ENCODE measurements around the gene KRTAP5-6. TPM values are rescaled to one million over a fixed set of nuclear protein-coding genes. Genes with fewer than 3 reads are reported as not detected.

Gene KRTAP5-6
- polyA plus RNA-seq, 2 donors, result not detected

DNA sequence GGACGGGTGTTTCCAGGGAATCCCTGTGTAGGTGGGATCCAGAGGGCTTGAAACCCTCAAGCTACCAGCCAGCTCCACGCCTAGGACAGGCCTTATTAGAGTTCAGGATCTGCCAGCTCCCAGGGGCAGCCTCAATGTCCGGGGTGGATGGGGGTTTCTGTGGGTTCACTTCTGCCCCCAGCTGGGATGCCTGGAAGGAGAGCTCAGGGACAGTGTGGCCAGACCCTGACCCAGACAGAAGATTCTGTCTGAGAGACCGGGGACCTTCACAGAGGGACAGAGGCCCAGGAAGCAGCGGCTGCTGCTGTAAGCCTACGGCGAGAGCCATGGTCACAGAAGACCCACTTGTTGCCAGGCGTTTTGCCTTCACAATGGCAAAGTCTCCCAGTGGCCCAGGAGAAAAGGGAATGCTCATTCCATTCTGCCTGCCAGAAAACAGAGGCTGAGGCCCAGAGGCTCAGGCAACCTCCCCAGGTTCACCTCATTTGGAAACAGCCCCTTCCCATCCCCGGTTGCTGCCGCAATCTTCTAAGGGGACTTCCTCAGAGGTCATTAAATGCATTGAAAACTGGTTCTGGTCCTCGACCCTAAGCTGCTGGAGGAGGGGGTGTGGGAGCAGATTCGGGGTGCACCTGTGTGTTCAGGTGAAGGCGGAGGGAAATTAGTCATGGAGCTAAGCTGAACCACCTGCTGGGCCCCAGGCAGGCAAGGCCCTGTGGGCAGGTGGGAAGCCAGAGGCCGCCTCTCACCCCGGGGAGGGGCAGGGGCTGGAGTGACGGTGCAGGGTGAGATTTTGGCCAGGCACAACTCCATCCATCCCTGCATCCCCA lies 4.9 kb upstream of the KRTAP5-6 start:
- Histone ChIP-seq H3K27ac (ENCODE audit: low read depth in 2 of 2, low read length in 1 of 2) (no peak overlapping the region), H3K27me3 (ENCODE audit: control insufficient read depth in 1 of 2, insufficient read depth in 2 of 2, low read length in 2 of 2) (no peaks in the 10 kb centered on the region), H3K36me3 (ENCODE audit: control insufficient read depth in 2 of 2, insufficient read depth in 2 of 2, low read length in 1 of 2) (no peaks in the 10 kb centered on the region), H3K4me1 (ENCODE audit: control insufficient read depth in 2 of 2, insufficient read depth in 2 of 2, low read length in 1 of 2) (peaks cover 0 to 4% of the 10 kb centered on the region in 2 donors), H3K9me3 (ENCODE audit: control insufficient read depth in 2 of 2, insufficient read depth in 1 of 2, low read depth in 1 of 2, low read length in 1 of 2) (no peaks in the 10 kb centered on the region), H3K4me3 (ENCODE audit: low read depth in 1 of 2, low read length in 2 of 2) (no peak overlapping the region)
- 70 to 82% methylated on average over 16 of the region's 16 CpGs for WGBS, 2 donors

DNA sequence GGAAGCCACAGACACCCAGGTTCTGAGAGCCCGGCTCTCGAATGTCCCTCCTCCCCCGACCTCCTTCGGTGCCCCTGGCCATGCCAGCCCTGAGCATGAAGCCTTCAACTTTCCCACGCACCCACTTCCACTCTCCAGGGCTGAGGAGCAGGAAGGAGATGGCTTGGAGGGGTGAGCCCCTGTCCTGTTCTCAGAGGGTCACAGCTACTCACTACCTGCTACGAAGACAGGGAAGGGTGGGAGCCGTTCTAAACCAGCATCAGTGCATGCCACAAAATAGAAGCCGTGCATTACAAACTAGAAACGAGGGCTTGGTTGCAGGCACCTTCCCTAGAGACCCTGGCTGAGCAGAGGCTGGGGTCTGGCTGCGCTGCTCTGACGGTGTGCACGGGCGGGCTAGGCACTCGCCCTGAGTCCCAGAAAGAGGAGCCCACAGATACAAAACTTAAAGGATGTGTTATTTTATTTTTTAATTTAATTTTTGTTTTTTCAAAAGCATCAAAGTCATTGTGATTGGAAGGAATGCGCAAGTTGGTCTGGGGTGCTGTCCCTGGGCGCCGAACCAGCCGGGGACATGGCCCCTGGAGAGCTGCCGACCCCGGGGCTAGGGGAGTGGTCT lies 4.2 kb upstream of the KRTAP5-6 start:
- Histone ChIP-seq H3K27me3 (ENCODE audit: control insufficient read depth in 1 of 2, insufficient read depth in 2 of 2, low read length in 2 of 2) (no peaks in the 10 kb centered on the region), H3K4me1 (ENCODE audit: control insufficient read depth in 2 of 2, insufficient read depth in 2 of 2, low read length in 1 of 2) (peaks cover 0 to 4% of the 10 kb centered on the region in 2 donors), H3K9me3 (ENCODE audit: control insufficient read depth in 2 of 2, insufficient read depth in 1 of 2, low read depth in 1 of 2, low read length in 1 of 2) (no peaks in the 10 kb centered on the region), H3K27ac (ENCODE audit: low read depth in 2 of 2, low read length in 1 of 2) (no peak overlapping the region), H3K4me3 (ENCODE audit: low read depth in 1 of 2, low read length in 2 of 2) (no peak overlapping the region), H3K36me3 (ENCODE audit: control insufficient read depth in 2 of 2, insufficient read depth in 2 of 2, low read length in 1 of 2) (no peaks in the 10 kb centered on the region)
- WGBS, 2 donors, result 46 to 50% methylated on average over 19 to 20 of the region's 20 CpGs

DNA sequence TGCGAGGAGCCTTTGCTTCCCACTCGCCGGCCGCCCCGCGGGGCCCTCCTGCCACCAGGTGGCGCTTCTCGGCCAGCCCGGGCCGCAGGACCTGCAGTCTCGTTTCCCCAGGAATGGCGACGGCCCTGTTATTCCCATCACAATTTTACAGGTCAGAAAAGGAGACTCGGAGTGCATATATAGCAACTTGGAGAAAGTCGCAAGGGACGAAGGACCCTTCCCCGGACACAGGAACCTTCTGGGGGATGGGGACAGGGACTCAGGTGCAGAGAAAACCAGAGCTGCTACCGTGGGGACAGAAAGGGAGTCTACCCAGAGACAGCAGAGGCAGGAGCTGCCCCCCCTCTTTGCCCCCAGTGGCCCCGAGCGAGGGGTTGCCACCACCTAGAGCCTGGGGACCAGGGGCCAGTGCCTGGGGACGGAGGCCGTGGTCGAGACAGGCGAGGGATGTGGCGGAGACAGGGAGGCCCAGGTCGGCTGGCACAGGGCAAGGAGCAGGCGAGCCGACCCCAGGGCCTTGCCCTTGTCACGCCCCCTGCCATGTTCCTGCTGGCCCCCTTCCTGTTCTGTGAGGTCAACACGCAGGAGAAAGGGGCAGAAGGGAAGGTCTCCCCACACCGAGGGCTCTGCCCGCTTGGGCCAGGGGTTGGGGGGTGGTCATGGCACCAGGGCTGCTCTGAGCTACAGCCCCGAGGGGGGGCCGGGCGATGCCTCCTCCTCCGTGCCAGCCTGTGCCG lies 3.5 kb upstream of the KRTAP5-6 start:
- peaks cover 0 to 4% of the 10 kb centered on the region in 2 donors for H3K4me1 ChIP-seq (ENCODE audit: control insufficient read depth in 2 of 2, insufficient read depth in 2 of 2, low read length in 1 of 2)
- H3K9me3 ChIP-seq (ENCODE audit: control insufficient read depth in 2 of 2, insufficient read depth in 1 of 2, low read depth in 1 of 2, low read length in 1 of 2), result no peaks in the 10 kb centered on the region
- no peaks in the 10 kb centered on the region for H3K36me3 ChIP-seq (ENCODE audit: control insufficient read depth in 2 of 2, insufficient read depth in 2 of 2, low read length in 1 of 2)
- H3K4me3 ChIP-seq (ENCODE audit: low read depth in 1 of 2, low read length in 2 of 2), result peak overlapping the region; percentile 12 to 21
- H3K27ac ChIP-seq (ENCODE audit: low read depth in 2 of 2, low read length in 1 of 2), result no peak overlapping the region
- H3K27me3 ChIP-seq (ENCODE audit: control insufficient read depth in 1 of 2, insufficient read depth in 2 of 2, low read length in 2 of 2), result no peaks in the 10 kb centered on the region
- 10 to 14% methylated on average over 37 of the region's 37 CpGs for WGBS, 2 donors

DNA sequence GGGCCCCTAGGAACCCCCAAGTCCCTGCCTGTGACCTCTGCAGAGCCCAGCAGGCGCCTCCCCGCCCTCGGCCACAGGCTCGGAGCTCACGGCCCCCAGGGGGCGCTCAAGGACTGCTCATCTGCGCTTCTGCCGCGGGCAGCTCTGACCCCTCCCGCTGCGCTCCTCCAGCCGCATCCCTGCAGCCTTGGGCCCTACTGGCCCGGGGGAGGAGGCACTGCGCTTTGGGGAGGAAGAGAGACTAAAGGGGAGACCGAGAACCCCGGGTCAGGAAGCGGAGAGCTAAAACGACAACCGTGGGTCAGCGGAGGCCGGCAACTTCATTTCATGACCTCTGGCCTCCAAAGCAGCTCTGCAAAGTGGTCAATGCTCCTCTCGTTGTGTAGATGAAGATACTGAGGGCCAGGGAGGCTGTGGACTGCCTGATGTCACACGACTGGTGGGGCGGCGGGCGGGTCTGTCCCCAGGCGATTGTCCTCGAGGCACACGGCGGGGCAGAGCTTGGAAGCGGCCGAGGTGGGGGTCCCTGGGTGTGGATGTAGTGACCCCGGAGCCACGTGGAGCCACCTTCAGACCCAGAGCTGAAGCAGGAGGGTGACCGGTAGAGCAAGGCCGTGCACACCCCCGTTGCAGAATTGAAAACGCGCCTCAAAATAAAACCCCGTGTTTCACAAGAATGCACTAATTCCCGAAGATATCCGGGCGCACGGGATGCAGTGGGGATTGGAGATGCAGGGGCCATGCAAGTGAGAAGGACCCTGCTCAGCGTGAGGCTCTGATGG lies 2.7 kb upstream of the KRTAP5-6 start:
- Histone ChIP-seq H3K27ac (ENCODE audit: low read depth in 2 of 2, low read length in 1 of 2) (no peak overlapping the region), H3K9me3 (ENCODE audit: control insufficient read depth in 2 of 2, insufficient read depth in 1 of 2, low read depth in 1 of 2, low read length in 1 of 2) (no peaks in the 10 kb centered on the region), H3K4me1 (ENCODE audit: control insufficient read depth in 2 of 2, insufficient read depth in 2 of 2, low read length in 1 of 2) (peaks cover 0 to 4% of the 10 kb centered on the region in 2 donors), H3K36me3 (ENCODE audit: control insufficient read depth in 2 of 2, insufficient read depth in 2 of 2, low read length in 1 of 2) (no peaks in the 10 kb centered on the region), H3K4me3 (ENCODE audit: low read depth in 1 of 2, low read length in 2 of 2) (no peak overlapping the region), H3K27me3 (ENCODE audit: control insufficient read depth in 1 of 2, insufficient read depth in 2 of 2, low read length in 2 of 2) (no peaks in the 10 kb centered on the region)
- WGBS, 2 donors, result 44 to 46% methylated on average over 45 of the region's 45 CpGs

DNA sequence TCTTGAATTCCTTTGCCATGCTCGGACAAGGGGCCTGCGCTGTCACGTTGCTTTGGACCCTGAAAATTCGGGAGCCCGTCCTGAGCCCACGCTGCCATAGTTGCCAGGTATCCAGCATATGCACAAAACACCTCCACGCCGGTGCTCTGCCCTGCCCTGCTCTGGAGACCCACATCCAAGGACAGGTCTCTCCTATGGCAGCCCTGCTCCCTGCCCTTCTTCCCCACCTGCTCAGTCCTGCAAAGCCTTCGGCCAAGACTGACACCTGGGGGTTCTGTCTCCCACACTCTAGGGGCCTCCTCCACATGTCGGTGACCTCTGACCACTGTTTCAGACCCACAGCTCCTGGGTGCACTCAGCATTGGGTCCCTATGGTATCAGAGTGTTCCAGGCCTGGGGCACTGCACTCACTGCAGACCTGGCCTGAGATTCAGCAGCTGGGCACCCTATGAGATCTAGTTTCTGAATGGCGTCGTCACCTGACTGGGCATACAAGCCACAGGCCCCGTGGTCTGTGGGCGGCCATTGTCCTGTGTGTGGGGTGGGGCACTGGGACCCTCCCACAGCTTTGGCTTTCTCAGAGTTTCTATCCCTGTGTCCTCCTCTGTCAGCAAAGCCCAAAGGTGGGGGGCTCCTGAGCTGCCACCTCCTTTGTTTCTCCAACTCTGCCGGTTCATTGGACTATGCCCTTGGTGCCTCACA lies 2.0 kb upstream of the KRTAP5-6 start:
- Histone ChIP-seq H3K27me3 (ENCODE audit: control insufficient read depth in 1 of 2, insufficient read depth in 2 of 2, low read length in 2 of 2) (no peaks in the 10 kb centered on the region), H3K4me1 (ENCODE audit: control insufficient read depth in 2 of 2, insufficient read depth in 2 of 2, low read length in 1 of 2) (peaks cover 0 to 4% of the 10 kb centered on the region in 2 donors), H3K9me3 (ENCODE audit: control insufficient read depth in 2 of 2, insufficient read depth in 1 of 2, low read depth in 1 of 2, low read length in 1 of 2) (no peaks in the 10 kb centered on the region), H3K4me3 (ENCODE audit: low read depth in 1 of 2, low read length in 2 of 2) (no peak overlapping the region), H3K27ac (ENCODE audit: low read depth in 2 of 2, low read length in 1 of 2) (no peak overlapping the region), H3K36me3 (ENCODE audit: control insufficient read depth in 2 of 2, insufficient read depth in 2 of 2, low read length in 1 of 2) (no peaks in the 10 kb centered on the region)
- WGBS, 2 donors, result 85 to 92% methylated on average over 15 of the region's 15 CpGs

DNA sequence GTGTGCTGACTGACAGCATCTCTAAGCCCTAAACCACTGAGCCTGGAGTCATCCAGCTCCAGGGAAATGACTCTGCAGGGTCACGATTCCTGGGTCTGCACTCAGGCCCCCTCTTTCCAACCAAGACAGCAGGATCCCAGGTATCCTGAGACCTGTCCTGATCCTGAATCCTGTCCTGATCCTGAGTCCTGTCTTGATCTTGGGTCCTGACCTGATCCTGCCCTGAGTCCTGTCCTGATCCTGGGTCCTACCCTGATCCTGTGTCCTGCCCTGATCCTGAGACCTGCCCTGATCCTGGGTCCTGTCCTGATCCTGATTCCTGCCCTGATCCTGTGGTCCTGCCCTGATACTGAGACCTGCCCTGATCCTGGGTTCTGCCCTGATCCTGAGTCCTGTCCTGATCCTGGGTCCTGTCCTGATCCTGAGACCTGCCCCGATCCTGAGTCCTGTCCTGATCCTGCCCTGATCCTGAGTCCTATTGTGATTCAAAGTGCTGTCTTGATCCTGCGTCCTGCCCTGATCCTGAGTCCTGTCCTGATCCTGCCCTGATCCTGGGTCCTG lies 1.4 kb upstream of the KRTAP5-6 start:
- Histone ChIP-seq H3K4me3 (ENCODE audit: low read depth in 1 of 2, low read length in 2 of 2) (no peak overlapping the region), H3K36me3 (ENCODE audit: control insufficient read depth in 2 of 2, insufficient read depth in 2 of 2, low read length in 1 of 2) (no peaks in the 10 kb centered on the region), H3K27me3 (ENCODE audit: control insufficient read depth in 1 of 2, insufficient read depth in 2 of 2, low read length in 2 of 2) (no peaks in the 10 kb centered on the region), H3K27ac (ENCODE audit: low read depth in 2 of 2, low read length in 1 of 2) (no peak overlapping the region), H3K9me3 (ENCODE audit: control insufficient read depth in 2 of 2, insufficient read depth in 1 of 2, low read depth in 1 of 2, low read length in 1 of 2) (no peaks in the 10 kb centered on the region), H3K4me1 (ENCODE audit: control insufficient read depth in 2 of 2, insufficient read depth in 2 of 2, low read length in 1 of 2) (peaks cover 0 to 4% of the 10 kb centered on the region in 2 donors)
- WGBS, 2 donors, result 92 to 96% methylated on average over 3 of the region's 3 CpGs

DNA sequence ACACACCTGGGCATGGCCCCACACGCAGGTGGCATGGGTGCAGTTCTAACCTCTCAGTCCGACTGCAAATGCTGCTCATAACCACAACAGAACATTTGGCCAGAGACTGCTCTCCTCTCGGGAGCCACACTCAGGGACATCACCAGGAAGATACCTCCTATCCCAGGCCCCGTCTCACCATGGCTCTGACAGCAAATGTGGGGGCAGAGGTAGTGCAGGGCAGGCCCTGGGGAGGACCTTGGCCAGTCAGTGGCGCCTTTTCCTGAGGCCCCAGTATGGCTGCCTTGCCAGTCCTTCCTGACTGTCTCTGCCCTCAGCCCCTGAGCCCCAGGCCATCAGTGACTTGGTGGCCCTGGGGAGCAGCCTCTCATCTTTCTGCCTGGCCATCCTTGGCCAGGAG lies 2.8 kb downstream of the KRTAP5-6 start:
- Histone ChIP-seq H3K9me3 (ENCODE audit: control insufficient read depth in 2 of 2, insufficient read depth in 1 of 2, low read depth in 1 of 2, low read length in 1 of 2) (no peaks in the 10 kb centered on the region), H3K27me3 (ENCODE audit: control insufficient read depth in 1 of 2, insufficient read depth in 2 of 2, low read length in 2 of 2) (no peaks in the 10 kb centered on the region), H3K27ac (ENCODE audit: low read depth in 2 of 2, low read length in 1 of 2) (peak overlapping the region in 1 of 2 donors; percentile 42), H3K4me3 (ENCODE audit: low read depth in 1 of 2, low read length in 2 of 2) (no peak overlapping the region), H3K36me3 (ENCODE audit: control insufficient read depth in 2 of 2, insufficient read depth in 2 of 2, low read length in 1 of 2) (no peaks in the 10 kb centered on the region), H3K4me1 (ENCODE audit: control insufficient read depth in 2 of 2, insufficient read depth in 2 of 2, low read length in 1 of 2) (no peaks in the 10 kb centered on the region)
- WGBS, 2 donors, result 76 to 81% methylated on average over 5 of the region's 5 CpGs

DNA sequence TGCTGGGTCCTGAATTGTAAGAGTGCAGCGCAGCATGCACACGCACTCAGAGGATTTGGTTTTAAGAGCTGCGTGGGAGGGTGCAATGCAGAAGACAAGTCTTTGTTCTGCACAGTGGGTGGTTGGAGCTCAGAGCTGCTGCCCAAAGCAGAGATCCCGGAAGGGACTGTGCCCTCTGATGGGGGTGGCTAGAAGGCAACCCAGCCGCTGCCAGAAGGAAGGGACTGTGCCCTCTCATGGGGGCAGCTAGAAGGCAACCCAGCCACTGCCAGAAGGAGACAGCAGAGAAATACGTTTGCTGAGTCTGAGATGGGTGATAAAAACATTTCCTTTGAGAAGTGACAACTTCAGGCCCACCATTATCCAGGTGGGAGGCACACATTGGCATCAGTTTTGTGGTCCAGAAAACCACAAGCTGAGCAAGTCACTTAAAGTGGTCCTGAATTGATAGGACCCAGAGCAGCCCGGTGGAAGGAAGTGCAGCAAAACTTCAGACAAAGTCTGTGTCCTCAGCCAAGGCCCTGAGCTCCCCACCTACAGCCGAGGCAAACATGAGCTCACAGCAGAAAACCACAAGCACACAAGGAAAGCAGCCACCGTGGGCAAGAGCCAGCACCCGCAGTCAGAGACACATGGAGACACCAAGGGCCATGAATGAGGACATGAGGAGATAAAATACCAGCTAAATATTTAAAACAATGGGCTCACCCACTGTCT lies 4.3 kb downstream of the KRTAP5-6 start:
- H3K4me1 ChIP-seq (ENCODE audit: control insufficient read depth in 2 of 2, insufficient read depth in 2 of 2, low read length in 1 of 2), result peaks cover 0 to 2% of the 10 kb centered on the region in 2 donors
- 66 to 73% methylated on average over 10 of the region's 10 CpGs for WGBS, 2 donors
- no peaks in the 10 kb centered on the region for H3K27me3 ChIP-seq (ENCODE audit: control insufficient read depth in 1 of 2, insufficient read depth in 2 of 2, low read length in 2 of 2)
- H3K4me3 ChIP-seq (ENCODE audit: low read depth in 1 of 2, low read length in 2 of 2), result no peak overlapping the region
- no peaks in the 10 kb centered on the region for H3K36me3 ChIP-seq (ENCODE audit: control insufficient read depth in 2 of 2, insufficient read depth in 2 of 2, low read length in 1 of 2)
- no peak overlapping the region for H3K27ac ChIP-seq (ENCODE audit: low read depth in 2 of 2, low read length in 1 of 2)
- H3K9me3 ChIP-seq (ENCODE audit: control insufficient read depth in 2 of 2, insufficient read depth in 1 of 2, low read depth in 1 of 2, low read length in 1 of 2), result no peaks in the 10 kb centered on the region
